GM12892 (cell line): ENCODE results near the gene SHTN1.

Experiments
- POLR2A ChIP-seq: IDR thresholded peaks from 2 replicates; pipeline ENCODE4 v1.6.1; 2011; ENCODE audit warnings: low read depth, low read length, control low read depth
- POLR2AphosphoS5 ChIP-seq: IDR thresholded peaks from 2 replicates; pipeline ENCODE4 v1.6.1; 2011; ENCODE audit warnings: low read depth, low read length, control low read depth
- TAF1 ChIP-seq: IDR thresholded peaks from 2 replicates; pipeline ENCODE4 v1.6.1; 2011; ENCODE audit warnings: low read depth, mild to moderate bottlenecking, control low read depth, low read length, borderline replicate concordance

DNA sequence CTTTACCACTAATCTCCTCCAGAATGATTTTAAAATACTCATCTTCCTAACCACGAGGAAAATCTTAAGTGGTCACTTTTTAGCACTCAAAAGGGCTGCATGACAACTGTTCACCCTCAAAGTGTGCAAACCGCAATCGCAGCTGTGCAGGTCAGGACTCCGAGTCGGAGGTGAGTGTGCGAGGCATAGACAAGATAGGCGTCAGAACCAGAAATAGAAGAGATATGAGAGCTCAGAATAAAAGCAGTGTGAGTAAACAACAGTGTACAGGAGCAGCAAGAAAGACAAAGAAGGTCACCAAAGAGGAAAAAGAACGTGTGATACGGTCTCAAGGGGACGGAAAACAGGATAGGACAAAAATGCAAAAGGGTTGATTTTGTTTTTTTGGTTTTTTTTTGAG, 173.2 kb downstream of the SHTN1 start:
- TF ChIP-seq POLR2AphosphoS5 (no peak), POLR2A (no peak), TAF1 (no peak)
